Loucy (cell line): ENCODE data around the gene ADGRE2.

ENCODE experiments used
- H2AFZ ChIP-seq: fragments of 200-600 bp; sonication (generic); 2 replicates; pipeline ENCODE4 v1.6.0; 2016; ENCODE audit warnings: antibody characterized with exemption, mild to moderate bottlenecking, low read length, moderate library complexity
- H3F3A ChIP-seq: fragments of 200-600 bp; 2 replicates; pipeline ENCODE4 v1.6.0; 2016; ENCODE audit warnings: antibody characterized with exemption, low read depth, mild to moderate bottlenecking
- H3K27me3 ChIP-seq: fragments of 200-600 bp; sonication (generic); 2 replicates; pipeline ENCODE4 v1.6.1; 2014; ENCODE audit warnings: low read length, mild to moderate bottlenecking; ENCODE audit not compliant: insufficient read depth, poor library complexity, severe bottlenecking
- H3K36me3 ChIP-seq: fragments of 200-600 bp; sonication (generic); 2 replicates; pipeline ENCODE4 v1.6.1; 2016; ENCODE audit warnings: low read length; ENCODE audit not compliant: insufficient read depth
- H3K4me1 ChIP-seq: fragments of 200-600 bp; sonication (generic); 2 replicates; pipeline ENCODE4 v1.5.1; 2014; ENCODE audit warnings: low read length, mild to moderate bottlenecking; ENCODE audit not compliant: insufficient read depth, poor library complexity, severe bottlenecking
- H3K4me2 ChIP-seq: fragments of 200-600 bp; sonication (generic); 2 replicates; pipeline ENCODE4 v1.6.0; 2014; ENCODE audit warnings: antibody characterized with exemption, low read length, low read depth, mild to moderate bottlenecking; ENCODE audit not compliant: poor library complexity, severe bottlenecking
- H3K4me3 ChIP-seq: fragments of 200-600 bp; sonication (generic); 2 replicates; pipeline ENCODE4 v1.5.1; 2014; ENCODE audit warnings: low read length, mild to moderate bottlenecking, mixed read lengths; ENCODE audit not compliant: poor library complexity, severe bottlenecking
- H3K79me2 ChIP-seq: fragments of 200-600 bp; sonication (generic); 2 replicates; pipeline ENCODE4 v1.6.1; 2014; ENCODE audit warnings: low read length; ENCODE audit not compliant: insufficient read depth
- H3K9ac ChIP-seq: fragments of 200-600 bp; sonication (generic); 2 replicates; pipeline ENCODE4 v1.6.0; 2014; ENCODE audit warnings: mild to moderate bottlenecking, low read depth, low read length, moderate library complexity; ENCODE audit not compliant: poor library complexity, severe bottlenecking
- H3K9me2 ChIP-seq: fragments of 200-600 bp; sonication (generic); replicated peaks from 2 replicates; pipeline ENCODE4 v1.6.1; 2016; ENCODE audit warnings: low read depth, low read length, mixed read lengths
- H3K9me3 ChIP-seq: fragments of 200-600 bp; sonication (generic); 2 replicates; pipeline ENCODE4 v1.6.1; 2014; ENCODE audit warnings: mild to moderate bottlenecking, antibody characterized with exemption, low read length, low read depth; ENCODE audit not compliant: insufficient read depth
- H4K20me1 ChIP-seq: fragments of 200-600 bp; sonication (generic); 2 replicates; pipeline ENCODE4 v1.6.0; 2014; ENCODE audit warnings: antibody characterized with exemption, low read length, mild to moderate bottlenecking; ENCODE audit not compliant: insufficient read depth, poor library complexity, severe bottlenecking
- EZH2phosphoT487 ChIP-seq: fragments of 200-600 bp; IDR thresholded peaks from 2 replicates; pipeline ENCODE4 v1.6.1; 2018; ENCODE audit warnings: antibody characterized with exemption, mild to moderate bottlenecking, moderate library complexity, borderline replicate concordance
- TF ChIP-seq, protein P1 (sequence below): fragments of 200-600 bp; sonication (generic); conservative IDR thresholded peaks from 2 replicates; pipeline ENCODE4 v1.5.1; 2014; ENCODE audit warnings: mild to moderate bottlenecking, antibody characterized with exemption, low read length

The ADGRE2 gene

GRCh38 chr19:14731200-14731599 is 47.2 kb downstream of the ADGRE2 start:
- Histone ChIP-seq H3K79me2 (no peaks in the 10 kb centered on the region), H3K4me2 (no peak overlapping the region), H3F3A (no peaks in the 10 kb centered on the region), H3K9me2 (no peaks in the 10 kb centered on the region), H3K36me3 (peaks cover 7% of the 10 kb centered on the region; the same call in 1 of the 2 replicates), H3K27me3 (no peaks in the 10 kb centered on the region), H3K4me1 (no peaks in the 10 kb centered on the region), H4K20me1 (no peaks in the 10 kb centered on the region), H3K9ac (no peak overlapping the region), H2AFZ (no peak overlapping the region), H3K4me3 (no peak overlapping the region), H3K9me3 (no peaks in the 10 kb centered on the region; the same call in 1 of the 2 replicates)
- TF ChIP-seq EZH2phosphoT487, result no peak
- TF ChIP-seq, protein P1, sequence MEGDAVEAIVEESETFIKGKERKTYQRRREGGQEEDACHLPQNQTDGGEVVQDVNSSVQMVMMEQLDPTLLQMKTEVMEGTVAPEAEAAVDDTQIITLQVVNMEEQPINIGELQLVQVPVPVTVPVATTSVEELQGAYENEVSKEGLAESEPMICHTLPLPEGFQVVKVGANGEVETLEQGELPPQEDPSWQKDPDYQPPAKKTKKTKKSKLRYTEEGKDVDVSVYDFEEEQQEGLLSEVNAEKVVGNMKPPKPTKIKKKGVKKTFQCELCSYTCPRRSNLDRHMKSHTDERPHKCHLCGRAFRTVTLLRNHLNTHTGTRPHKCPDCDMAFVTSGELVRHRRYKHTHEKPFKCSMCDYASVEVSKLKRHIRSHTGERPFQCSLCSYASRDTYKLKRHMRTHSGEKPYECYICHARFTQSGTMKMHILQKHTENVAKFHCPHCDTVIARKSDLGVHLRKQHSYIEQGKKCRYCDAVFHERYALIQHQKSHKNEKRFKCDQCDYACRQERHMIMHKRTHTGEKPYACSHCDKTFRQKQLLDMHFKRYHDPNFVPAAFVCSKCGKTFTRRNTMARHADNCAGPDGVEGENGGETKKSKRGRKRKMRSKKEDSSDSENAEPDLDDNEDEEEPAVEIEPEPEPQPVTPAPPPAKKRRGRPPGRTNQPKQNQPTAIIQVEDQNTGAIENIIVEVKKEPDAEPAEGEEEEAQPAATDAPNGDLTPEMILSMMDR, result no peak

GRCh38 chr19:14728595-14728994 is 49.8 kb downstream of the ADGRE2 start:
- H3K9me3 ChIP-seq, result no peaks in the 10 kb centered on the region; the same call in 1 of the 2 replicates
- no peak overlapping the region for H2AFZ ChIP-seq
- no peaks in the 10 kb centered on the region for H3K9me2 ChIP-seq
- no peaks in the 10 kb centered on the region for H3K4me1 ChIP-seq
- no peak for TF ChIP-seq EZH2phosphoT487
- TF ChIP-seq, protein P1, result no peak
- no peak overlapping the region for H3K9ac ChIP-seq
- H3K4me3 ChIP-seq, result no peak overlapping the region
- H3F3A ChIP-seq, result no peaks in the 10 kb centered on the region
- H3K4me2 ChIP-seq, result no peak overlapping the region
- no peaks in the 10 kb centered on the region for H3K36me3 ChIP-seq
- H3K79me2 ChIP-seq, result no peaks in the 10 kb centered on the region
- no peaks in the 10 kb centered on the region for H3K27me3 ChIP-seq
- H4K20me1 ChIP-seq, result no peaks in the 10 kb centered on the region

DNA sequence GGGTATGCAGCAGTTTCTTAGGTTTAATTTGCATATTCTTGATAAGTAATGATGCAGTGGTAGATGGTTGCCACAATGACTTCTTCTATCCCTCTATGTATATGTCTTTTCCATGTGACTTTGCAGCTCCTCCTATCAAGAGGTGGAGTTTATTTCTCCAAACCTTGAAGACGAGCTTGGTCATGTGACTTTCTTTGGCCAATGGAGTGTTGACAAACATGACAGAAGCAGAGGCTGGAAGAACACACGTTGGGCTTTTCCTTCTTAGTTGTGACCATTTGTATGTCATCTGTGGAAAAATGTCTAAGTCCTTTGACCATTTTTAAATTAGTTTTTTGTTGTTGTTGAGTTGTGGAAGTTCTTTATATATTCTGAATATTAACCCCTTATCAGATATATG is 56.2 kb downstream of the ADGRE2 start:
- Histone ChIP-seq H3K4me3 (no peak overlapping the region), H3F3A (no peaks in the 10 kb centered on the region), H3K79me2 (no peaks in the 10 kb centered on the region), H3K9me2 (no peaks in the 10 kb centered on the region), H4K20me1 (no peaks in the 10 kb centered on the region), H3K9ac (no peak overlapping the region), H2AFZ (no peak overlapping the region), H3K4me2 (no peak overlapping the region), H3K9me3 (peaks cover 36% of the 10 kb centered on the region; the same call in 1 of the 2 replicates), H3K27me3 (no peaks in the 10 kb centered on the region), H3K36me3 (peaks cover 14% of the 10 kb centered on the region), H3K4me1 (no peaks in the 10 kb centered on the region)
- TF ChIP-seq, protein P1, result no peak
- no peak for TF ChIP-seq EZH2phosphoT487
